DMS153 treated with DMSO at 0.1 percent for 48 hours (cell line): ENCODE data around the gene HTR2A.
"Not testable (repeated sequence)": the region's sequence is repeated elsewhere in the genome, so short reads cannot be mapped to it uniquely, and the experiment has no call there.

Source experiments
- DNase-seq: peaks from one replicate; lab custom pipeline; 2025; ENCODE audit not compliant: unreplicated experiment; lab: John Stamatoyannopoulos, UW

HTR2A gene

GRCh38 chr13:46812301-46812797, 84.5 kb downstream of the HTR2A start:
- no peak for DNase-seq

- no peak for DNase-seq
These were observed 86.4 kb downstream of the HTR2A start for GRCh38 chr13:46810440-46810839.

- DNase-seq = not testable (repeated sequence)
These were observed 91.9 kb downstream of the HTR2A start for GRCh38 chr13:46804921-46805320.

GRCh38 chr13:46804391-46804815, 92.5 kb downstream of the HTR2A start:
- no peak for DNase-seq

- DNase-seq = no peak
These were observed 93.3 kb downstream of the HTR2A start for GRCh38 chr13:46803586-46803985.

- DNase-seq = no peak
These were observed 95.0 kb downstream of the HTR2A start for GRCh38 chr13:46801858-46802257.

GRCh38 chr13:46799139-46799538, 97.7 kb downstream of the HTR2A start:
- DNase-seq = no peak

GRCh38 chr13:46797501-46798237, 99.2 kb downstream of the HTR2A start:
- no peak for DNase-seq

- peak; percentile 91 for DNase-seq
These were observed 100.1 kb downstream of the HTR2A start, which contains the start of gene ESD for GRCh38 chr13:46796515-46797474. TSS of gene ESD (minus strand) at chr13:46797161. CDS start at chr13:46791413, 5,748 bp downstream.

- DNase-seq = no peak
These were observed 100.7 kb downstream of the HTR2A start for GRCh38 chr13:46796129-46796514.

GRCh38 chr13:46795321-46795720, 101.5 kb downstream of the HTR2A start:
- DNase-seq = no peak

- DNase-seq = no peak
These were observed 113.3 kb downstream of the HTR2A start for GRCh38 chr13:46783504-46783903.

- no peak for DNase-seq
These were observed 114.2 kb downstream of the HTR2A start for GRCh38 chr13:46782691-46783090.

GRCh38 chr13:46782066-46782465, 114.8 kb downstream of the HTR2A start:
- DNase-seq = no peak
